ENCODE results near the gene KRT36.

Gene KRT36

DNA sequence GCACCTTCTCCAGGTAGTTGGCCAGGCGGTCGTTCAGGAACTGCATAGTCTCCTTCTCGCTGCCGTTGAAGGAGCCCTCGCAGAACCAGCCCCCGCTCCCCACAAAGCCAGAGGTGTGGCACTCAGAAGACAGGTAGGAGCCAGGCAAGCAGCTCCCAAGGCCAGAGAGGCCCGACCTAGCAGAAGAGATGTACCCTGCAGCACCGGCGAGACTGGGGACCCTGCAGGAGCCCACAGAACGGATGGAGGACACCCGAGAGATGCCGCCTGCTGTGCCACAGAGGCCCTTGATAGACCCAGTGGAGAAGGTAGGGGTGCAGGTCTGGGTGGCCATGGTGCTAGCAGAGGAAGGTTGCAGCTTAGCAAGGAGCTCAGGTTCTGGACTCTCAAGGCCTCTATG, at the start of gene KRT36:
Gene KRT36 (minus strand): TSS at position 380 of the 400 bp plus-strand sequence. CDS start 46 bp downstream, at position 334.
- no peak for DNase-seq

DNA sequence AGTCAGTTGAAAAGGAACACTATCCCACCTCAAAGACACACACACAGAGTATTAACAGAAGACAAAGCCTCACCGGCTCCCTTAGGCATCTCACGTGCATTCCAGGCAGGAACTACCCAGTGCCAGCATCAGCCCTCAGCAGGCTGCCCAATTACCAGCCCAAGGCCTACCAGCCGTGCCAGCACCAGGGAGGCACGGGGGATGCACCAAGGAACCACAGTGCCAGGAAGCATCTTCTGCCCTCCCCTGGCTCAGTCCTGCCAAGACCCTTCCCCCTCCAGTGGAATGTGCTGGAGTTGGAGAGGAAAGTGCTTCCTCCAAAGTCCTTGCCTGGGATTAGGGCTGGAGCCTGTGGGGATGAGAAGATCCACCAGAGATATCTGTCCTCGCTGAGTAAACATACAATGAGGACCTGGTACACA, 49.4 kb upstream of the KRT36 start:
- no peak for DNase-seq

DNA sequence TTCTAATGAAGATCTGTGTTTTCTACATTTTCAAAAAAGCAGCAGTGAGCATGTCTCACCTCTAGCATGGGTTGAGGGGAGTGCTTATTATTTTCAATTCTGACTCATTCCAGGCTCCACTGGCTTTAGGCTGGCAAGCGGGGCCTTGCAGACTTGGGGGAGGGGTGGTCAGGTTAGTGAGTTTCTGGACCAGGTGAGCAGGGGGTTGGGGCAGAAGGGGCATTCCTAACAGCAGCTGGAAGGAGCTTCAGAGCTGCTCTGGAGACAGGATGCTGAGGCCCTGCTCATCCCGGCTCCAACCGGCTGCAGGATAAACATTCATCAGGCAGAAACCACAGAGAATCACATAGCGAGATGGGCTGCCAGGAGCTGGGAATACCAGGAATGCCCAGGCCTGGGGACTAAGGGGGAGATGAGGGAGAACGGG, 48.9 kb upstream of the KRT36 start:
- DNase-seq: no peak

DNA sequence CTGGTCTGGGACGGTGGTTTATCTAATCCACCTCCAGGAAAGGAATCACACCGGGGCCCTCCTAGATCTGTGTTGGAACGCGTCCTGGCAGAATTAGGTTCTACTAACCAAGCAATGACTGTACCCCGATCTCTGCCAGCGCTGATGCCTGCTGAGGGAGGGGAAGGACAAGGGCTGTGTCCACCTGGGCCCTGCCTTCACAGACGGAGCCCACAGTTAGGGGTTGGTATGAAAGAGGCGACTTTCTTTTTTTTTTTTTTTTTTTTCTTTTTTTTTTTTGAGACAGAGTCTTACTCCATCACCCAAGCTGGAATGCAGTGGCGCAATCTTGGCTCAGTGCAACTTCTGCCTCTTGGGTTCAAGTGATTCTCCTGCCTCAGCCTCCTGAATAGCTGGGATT, 48.3 kb upstream of the KRT36 start:
- no peak for DNase-seq

DNA sequence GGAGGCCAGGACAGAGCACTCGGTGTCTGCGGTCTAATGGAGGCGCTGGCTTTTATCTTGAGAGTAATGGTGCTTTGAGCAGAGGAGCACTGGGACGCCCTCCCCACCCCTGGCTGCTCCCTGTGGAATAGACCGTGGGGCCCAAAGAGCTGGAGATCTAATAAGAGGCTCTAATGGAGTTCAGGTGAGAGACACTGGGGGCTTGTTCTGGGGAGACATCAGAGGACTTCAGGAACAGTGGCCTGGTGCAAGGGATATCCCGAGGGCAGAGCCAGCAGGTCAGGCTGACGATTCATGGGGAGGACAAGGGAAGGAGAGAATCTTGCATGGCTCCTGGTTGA, 47.9 kb upstream of the KRT36 start:
- no peak for DNase-seq

DNA sequence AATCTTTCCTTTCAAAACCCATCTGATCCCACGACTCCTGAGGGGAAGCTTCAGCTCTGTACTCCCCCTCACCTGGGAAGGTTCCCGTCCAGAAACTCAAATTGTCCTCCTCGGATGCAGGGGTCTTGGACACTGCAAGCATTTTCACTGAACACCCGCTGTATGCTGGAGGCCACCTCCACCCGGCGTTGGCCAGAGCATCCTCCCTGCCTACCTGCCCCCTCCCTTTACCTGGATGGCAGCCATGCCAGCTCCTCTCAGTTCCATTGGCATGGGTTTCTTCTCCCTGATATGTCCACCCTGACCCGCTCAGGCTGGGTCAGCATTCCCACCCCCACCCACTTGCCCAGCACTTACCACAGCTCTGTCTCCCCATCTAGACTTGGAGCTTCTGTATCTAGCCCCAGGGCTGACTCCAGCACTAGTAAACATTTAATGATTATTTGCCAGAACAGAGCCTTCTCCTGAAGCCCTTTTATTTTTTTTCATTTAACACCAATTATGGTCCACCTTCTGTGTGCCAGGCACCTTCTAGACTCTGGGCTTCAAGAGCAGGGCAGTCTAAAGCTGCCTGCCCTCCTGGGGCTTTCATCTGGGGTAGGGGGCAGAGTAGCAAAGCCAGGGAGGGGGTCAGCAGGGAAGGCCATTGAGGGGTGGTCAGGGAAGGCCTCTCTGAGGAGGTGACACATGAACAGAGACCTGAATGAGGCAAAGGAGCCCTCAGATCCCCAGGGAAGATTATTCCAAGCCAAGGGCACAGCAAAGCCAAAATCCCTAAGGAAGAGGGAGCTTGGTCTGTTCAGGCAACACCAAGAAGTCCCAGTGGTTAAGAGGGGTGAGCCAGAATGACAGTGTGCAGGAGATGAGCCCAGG, 47.3 kb upstream of the KRT36 start:
- no peak for DNase-seq

DNA sequence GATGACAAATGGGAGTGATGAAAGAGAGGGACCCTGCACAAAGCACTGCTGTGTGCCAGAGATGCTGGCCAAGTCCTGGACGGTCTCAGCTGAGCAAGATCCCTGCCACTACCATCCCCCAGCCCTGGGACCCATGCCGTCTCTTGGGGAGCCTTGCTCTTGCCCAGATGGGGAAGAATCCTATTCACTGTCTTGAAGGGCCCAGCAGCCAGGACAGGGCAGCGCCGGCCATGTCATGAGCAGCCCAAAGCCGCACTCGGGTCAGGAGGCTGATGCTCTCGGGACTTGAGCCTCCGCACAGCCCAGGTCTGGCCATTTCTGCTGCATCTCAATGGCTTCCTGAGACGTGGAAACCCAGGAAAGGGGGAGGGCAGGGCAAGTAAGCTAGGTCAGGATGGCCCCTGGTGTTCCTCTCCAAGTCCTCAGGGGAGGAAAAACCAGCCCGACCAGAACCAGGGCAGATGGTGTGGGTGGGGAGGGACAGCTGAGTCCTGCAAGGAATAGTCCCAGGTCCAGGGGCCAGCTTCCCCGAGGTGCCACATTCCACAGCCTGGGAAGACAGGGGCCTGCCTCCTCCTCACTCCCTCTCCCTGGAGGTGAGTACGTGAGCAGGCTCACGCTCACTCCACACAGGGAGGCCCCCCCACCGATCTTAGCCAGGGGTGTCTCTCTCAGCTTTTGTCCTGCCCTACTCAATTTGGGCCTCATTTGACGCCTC, 46.2 kb upstream of the KRT36 start:
- no peak for DNase-seq

DNA sequence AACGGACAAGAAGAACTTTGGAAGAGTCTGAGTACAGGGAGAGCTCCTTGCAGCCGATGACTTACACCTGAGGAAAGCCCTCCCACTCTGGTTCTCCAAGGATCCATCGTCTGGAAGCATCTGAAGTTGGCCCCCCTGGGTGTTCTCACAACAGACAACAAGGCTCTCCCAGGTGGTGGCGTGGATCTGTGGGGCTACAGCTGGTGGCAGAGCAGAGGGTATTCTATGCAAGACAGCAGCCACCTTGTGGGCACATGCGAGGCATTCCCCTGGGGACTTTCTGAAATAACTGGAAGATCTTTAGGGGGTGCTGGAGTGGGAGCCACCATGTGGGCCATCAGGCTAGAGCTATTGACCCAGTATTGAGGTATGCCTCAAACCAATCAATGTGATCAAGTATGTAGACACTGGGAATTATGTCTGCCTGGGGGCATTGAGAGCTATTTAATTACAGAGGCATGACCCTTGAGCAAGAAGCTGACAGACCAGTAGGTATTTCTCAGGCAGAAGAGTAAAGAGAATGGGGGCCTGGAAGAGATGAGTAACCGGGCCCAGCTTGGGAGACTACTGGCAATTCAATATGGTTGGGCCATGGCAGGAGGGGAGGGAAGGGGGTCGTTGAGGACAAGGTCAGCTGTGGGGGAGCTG, 45.3 kb upstream of the KRT36 start:
- no peak for DNase-seq

DNA sequence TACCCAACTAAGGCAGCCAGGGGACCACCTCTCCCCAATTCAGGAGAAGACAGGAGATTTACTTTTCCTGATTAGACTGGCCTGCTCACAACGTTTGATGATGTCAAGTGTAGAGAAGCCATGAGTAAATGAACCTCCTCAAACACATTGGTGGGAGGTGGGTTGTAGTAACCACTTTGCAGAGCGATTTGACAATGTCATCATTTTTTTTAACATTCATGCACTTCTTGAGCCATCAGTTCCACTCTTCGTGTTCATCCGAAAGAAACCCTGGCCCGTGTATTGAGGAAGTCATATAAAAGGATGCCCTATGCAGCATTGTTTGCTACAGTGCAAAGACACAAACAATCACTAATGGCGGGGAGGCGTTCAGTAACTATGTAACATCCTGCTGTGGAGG, 43.9 kb upstream of the KRT36 start:
- DNase-seq: no peak

DNA sequence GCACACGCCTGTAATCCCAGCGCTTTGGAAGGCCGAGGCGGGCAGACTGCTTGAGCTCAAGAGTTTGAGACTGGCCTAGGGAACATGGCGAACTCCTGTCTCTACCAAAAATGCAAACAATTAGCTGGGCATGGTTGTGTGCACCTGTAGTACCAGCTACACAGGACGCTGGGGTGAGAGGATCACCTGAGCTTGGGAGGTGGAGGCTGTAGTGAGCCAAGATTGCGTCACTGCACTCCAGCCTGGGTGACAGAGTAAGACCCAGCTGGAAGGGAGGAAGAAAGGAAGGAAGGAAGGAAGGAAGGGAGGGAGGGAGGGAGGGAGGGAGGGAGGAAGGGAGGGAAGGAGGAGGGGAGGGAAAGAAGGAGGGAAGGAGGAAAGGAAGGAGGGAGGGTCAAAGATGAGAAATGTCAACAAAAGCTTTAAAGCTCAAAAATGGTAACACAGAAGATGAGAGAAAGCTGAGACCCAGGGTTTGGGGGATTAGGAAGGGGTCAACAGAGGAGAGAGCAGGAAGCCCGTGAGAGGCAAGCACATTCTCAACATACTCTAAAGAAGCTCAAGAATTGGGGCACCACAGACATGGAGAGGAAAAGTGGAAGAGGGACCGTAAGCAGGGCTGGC, 43.3 kb upstream of the KRT36 start:
- DNase-seq: no peak

DNA sequence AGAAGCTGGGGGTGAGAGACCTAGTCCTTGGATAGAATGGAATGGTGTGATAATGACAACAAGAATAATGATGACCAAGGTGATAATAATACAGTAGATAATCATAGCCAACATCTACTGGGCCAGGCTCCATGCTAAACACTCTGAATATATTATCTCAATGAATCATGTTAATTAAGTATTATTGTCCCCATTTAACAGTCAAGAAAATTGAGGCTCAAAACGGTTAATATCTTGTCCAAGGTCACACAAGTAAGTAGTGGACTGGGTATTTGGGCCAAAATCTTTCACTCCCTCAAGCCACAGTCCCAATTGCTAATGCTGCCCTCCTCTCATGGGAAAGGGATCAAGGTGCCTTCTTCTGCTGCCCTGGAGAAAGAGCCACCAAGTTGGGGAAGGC, 42.3 kb upstream of the KRT36 start:
- no peak for DNase-seq

DNA sequence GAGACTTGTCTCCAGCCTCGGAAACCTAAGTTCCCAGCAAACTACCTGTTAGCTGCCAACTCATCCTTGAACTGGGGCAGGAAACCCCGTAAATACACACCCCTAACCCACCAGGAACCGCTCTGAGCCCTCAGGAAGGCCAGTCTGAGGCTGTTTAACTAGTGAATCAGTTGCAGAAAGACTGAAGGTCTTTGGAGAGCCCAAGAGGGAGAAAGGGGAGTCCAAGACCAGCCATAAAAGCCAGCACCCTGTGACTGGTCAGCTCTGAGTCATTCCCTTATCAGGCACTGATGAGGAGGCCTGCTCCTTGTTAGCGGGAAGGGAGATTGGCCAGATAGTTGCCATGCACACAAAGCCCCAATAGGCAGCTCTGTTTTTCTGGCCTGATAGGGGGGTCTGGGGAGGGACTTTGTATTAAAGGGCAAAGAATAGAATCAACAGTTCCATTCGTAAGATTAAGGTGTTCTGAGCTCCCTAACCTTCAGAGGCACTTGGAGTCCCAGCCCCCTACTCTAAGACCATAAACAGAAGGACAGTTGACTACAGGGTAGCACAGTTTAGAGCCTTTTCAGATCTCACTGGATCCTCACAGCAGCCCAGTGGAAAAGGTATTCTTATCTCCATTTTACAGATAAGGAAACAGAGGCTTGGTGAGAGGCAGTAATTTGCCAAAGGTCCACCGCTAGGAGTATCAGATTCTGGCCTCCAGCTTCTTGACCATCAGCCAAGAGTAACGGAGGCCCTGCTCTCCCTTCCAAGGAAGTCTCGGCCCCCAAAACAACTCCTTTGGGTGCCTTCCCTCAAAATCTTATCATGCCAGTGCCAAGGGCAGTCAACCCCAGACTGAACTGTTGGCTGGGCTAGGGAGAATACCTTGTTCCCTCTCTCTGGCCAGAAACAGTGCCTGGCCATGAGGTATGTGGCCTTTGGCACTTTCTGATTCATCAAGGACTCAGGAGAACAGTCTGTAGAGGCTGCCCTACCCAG, 40.6 kb upstream of the KRT36 start:
- DNase-seq: no peak

DNA sequence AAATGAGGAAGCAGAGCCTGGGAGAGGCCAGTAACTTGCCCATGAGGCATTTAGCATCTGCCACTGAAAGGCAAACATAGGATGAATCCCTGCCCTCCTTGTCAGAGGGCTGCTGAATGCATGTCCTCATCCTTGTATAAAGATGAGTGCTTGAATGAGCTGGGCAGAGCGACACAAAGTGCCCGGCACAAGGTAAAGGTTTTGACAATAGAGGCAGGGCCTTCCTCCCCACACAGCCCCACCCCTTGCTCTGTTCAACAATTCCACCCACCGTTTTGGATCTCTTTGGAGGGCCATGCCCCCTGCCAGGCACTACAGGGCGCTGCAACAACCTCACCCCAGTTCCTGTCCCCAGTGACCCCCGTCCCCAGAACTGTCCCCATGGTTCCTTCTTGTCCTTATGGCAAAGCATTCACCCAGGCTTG, 39.8 kb upstream of the KRT36 start:
- no peak for DNase-seq

DNA sequence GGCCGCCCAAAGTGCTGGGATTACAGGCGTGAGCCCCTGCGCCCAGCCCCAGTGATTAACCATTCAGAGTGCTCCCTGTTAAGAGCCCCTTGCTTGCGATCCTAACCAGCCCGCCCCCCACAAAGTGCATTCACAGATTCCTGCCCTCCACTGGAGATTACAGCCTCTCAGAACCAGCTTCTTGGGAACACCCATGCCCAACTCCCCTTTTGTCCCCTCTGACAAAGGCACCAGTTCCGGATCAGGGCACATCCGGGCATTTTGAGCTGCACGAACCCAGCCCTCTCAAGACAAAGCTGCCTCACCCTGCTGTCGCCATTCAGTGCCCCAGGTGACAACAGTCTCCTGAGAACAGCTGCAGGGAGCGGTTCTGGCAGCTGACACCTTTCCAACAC, 39.2 kb upstream of the KRT36 start:
- no peak for DNase-seq

DNA sequence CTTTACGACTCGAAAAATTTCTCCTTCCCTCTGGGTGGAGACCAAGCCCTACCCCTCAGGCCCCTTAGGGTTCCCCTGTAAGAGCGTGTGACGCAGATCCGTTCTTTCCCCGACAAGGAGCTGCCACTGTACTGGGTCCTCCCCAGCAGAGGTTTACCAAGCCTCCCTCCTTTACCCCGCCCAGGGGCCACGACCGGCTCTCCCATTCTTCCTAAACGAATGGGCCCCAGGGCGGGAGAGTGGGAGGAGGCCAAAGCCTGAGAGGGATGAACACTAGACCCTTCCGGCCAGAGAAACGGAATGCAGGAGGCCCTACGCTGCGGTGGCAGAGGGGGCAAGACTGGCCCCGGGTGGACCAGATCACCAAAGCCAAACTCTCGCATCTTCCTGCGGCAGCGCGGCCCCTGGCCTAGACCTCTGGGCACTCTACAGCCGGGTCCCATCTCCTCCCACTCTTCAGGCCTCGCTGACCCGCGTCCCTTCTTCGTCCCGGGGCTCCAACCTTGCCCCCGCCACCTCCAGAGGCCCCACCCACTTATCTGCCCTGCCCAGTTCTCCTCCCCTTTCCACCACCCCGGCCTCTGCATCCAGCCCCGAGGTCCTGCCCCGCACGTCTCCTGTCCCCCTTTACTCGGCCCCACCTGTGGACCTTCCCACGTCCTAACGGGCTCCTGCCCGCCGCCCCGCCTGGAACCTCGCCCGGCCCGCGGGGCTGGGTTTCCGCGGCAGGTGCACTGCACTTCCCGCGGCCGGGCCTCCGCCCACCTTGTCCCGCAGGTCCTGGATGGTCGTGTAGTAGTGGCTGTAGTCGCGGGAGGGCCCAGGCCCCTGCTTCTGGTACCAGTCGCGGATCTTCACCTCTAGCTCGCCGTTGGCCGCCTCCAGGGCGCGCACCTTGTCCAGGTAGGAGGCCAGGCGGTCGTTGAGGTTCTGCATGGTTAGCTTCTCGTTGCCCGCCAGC, 37.6 kb upstream of the KRT36 start:
- no peak for DNase-seq

DNA sequence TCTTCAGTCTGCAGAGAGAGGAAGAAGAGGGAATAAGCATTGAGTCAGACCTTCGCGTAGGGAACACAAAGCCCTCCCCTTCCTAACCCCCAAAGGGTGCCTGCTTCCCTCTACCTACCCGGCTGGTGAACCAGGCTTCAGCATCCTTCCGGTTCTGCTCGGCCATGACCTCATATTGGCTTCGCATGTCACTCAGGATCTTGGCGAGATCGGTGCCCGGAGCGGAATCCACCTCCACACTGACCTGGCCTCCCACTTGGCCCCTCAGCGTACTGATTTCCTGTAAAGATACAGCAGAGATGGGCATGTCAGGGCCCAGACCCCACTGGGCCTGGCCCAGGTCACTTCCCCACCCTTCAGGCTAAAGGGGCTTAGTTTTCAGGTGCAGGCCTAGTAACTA, 34.6 kb upstream of the KRT36 start:
- no peak for DNase-seq

DNA sequence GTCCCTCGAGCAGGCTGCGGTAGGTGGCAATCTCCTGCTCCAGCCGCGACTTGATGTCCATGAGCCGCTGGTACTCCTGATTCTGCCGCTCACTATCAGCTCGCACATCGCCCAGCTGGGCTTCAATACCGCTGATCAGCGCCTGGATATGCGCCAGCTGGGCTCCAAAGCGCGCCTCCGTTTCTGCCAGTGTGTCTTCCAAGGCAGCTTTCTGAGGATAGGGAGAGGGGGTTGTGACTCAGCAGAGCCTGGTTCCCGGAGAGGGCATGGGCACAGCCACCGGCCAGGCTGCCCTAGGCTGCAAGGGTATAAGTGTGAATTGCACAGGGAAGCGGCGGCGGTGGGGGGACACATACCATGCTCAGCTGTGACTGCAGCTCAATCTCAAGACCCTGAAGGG, 34.1 kb upstream of the KRT36 start:
- DNase-seq: no peak

DNA sequence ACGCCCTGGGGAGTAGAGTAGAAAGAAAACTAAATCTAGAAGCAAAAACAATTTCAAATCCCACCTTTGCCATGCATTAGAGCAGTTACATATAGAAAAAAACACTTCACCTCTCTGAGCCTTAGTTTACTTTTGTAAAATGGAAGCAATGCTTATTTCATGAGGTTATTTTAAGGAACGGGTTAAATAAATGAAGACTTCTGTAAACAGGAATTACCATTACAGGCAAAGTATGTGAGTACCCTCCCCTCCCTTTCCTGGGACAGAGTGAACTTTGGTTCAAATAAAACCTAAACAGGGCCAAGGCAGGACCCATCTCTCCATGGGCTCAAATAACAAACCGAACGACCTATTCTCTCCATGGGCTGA, 33.5 kb upstream of the KRT36 start:
- DNase-seq: no peak

DNA sequence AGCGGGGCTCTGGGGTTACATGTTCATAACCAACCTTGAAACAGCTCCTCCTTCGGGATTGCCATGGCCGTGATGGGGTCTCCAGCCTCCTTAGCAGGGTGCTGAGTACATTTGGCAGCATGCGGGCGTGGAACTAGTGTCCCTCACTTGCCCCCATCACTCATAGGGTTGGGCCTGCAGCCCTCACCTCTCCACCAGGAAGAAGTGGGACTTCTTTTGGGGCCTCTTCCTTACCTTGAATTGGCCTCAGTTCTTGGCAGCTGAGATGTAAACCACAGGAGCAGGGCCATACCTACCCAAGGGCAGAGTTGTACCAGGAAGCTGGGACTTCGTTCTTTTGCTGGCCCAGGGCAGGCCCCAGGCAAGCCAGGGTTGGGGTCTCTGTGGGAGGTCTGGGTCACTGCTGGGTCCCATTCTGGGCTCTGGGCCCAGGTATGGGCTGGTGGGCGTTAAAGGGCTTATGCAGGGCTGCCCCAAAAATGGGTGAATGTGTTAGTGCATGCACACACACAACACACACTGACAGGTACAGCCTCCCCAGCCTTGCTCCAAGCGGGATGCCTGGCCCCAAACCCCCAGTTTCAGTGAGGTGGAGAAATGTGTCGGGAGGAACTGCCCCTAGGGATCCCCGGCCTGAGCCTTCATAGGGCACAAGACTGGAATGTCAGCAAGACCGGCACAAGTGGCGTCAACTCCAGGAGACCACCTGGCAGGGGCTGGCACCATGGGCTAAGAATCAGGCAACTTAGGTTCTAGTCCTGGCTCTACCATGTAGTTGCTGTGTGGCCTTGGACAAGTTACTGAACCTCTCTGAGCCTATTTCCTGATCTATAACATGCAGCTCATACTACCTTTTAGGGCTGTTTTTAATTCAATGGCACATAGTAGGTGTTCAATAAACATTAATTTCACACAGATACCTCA, 32.9 kb upstream of the KRT36 start:
- no peak for DNase-seq
